GM11168 (cell line): ENCODE results near the gene LRRC1.

ENCODE experiments used
- in situ Hi-C: fragments of 300-500 bp; cut with MboI; formaldehyde crosslinking; loops from one replicate; pipeline ENCODE4 v1.12.0; 2022; ENCODE audit warnings: low sequenced_read_pairs; ENCODE audit not compliant: unreplicated experiment

Gene LRRC1

DNA sequence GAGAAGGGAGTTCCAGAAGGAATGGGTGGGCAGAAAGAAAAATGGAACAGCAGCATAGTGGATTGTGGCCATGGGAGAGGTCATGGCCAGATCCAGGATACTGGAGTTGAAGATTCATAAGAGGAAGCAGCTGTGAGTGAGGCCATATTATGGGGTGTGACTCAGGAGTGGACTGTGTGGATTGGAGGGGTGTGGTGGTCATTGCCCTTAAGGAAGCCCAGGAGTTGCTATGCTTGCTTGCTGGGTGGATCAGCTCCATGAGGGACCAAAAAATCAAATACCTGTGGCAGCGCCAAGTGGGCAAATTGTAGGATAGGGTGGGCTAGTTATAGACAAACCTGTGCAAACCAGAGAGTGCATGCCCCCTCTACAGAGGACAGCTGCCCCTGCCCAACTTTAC, 18.3 kb downstream of the LRRC1 start:
- in situ Hi-C loops: no loop called here

- in situ Hi-C loops: no loop called here
These were observed 19.0 kb downstream of the LRRC1 start for GRCh38 chr6:53813801-53814200.

DNA sequence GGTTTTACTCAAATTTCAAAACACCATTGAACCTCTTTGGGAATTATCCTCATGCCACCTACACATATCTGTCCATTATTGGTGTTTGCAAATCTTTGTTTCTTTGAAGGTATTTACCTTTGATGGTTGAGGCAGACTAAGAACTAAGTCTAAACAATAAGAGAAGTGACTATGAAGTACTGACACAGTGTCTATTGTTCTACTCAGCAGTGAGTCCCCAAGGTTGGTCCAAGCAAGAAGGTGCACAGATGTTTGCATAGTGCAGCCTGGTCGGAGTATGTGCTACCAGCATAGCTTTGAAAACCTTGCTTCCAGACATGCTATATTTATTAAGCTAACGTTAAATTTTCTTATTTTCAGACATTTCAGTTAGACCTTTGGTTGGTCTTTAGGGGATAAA, 19.5 kb downstream of the LRRC1 start:
- in situ Hi-C loops: no loop called here

DNA sequence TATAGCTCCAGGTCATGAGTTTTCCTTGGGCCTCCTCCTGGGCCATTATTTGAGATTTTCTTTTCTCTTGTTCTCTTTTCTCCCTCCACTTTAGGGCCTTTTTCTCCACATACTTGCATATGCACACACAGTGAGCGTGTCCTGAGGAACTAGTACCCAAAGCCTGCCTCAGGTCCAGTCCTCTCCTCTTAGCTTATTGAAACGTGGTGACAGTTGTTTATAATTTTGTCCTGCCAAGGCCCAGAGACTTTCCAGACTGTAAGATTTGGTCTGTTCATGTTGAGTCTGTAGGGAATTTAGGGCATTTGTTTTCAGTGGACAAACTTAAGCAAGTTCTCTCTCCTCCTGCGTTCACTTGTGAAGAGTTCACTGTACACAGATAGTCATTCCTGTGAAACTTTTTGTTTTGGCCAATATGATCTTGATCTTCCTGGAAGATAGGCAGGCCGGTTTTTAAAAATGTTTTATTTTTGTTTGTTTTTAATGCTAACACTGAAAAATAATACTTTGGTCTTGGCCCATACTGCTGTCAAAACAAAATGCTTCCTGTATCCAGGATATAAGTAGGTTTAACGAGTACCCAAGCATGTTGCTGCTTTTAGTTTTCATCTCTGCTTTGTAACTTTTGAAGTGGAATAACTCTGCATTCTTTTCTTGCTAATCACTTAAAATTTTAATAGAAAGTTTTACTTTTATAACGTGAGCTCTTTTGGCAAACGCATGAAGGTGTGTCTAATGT, 20.7 kb downstream of the LRRC1 start:
- in situ Hi-C loops: no loop called here

GRCh38 chr6:53818858-53819609, 24.2 kb downstream of the LRRC1 start:
- in situ Hi-C loops: no loop called here

GRCh38 chr6:53822401-53823125, 27.8 kb downstream of the LRRC1 start:
- in situ Hi-C loops: no loop called here

DNA sequence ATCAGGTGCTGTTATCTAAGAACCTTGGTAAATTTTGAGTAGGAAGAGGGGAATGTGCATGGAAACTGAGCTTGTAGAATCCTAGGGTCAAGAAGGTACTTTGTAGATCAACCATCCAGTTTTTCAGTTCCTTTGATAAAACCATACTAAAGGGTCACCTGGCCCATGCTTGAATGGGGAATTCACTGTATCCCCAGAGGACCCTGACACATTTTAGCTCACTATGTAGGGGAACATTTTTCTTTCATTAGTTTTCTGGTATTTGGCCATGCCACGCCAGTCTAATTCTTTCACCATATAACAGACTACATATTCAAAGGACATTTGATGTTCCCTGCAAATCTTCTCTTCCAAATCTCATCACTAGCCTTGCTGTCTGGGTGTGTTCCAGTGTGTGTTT, 29.9 kb downstream of the LRRC1 start:
- in situ Hi-C loops: no loop called here

GRCh38 chr6:53825532-53826321, 30.9 kb downstream of the LRRC1 start:
- in situ Hi-C loops: no loop called here

GRCh38 chr6:53827531-53827930, 32.7 kb downstream of the LRRC1 start:
- in situ Hi-C loops: no loop called here

DNA sequence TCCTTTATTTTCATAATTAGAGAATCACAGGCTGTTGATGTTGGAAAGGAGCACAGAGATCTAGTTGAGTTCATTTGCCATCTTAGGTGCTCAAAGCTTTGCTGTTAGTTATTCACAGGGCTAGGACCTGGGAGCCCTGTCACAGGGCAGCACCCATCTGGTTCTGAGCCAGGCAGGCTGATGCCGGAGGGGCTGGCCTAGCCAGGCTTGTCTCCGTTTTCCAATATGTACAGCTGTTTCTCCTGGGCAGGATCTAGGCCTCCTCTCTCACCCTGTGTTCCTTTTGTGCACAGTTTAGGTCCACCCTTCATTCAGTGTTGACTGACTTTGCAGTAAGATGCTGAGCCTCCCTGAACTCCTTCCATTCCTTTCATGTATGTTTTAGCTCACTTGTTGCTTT, 33.4 kb downstream of the LRRC1 start:
- in situ Hi-C loops: no loop called here

- in situ Hi-C loops: no loop called here
These were observed 34.3 kb downstream of the LRRC1 start for GRCh38 chr6:53828966-53829697.

DNA sequence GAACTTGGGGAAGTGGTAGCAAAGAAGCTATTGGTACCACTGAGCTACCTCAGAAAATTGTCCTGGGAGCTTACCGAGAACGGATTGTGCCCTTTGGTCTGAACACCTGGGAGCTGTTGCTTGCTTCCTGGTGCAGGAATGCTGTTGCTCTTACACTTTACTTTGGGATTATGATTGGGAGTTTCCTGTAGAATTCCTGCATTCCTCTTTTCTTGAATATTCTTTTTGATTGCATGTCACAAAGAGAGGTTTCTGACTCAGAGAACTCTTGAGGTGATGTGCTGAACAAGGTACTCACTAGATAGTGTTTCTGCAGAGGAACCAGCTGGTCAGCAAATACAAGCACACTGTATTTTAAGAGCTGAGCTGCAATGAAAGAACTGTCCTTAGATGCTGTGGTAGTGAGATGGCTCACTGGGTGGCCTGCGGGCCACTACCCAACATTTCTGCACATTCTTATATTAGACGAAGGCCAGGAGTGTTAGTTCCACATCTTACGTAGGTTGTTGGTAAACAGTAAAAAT, 35.0 kb downstream of the LRRC1 start:
- in situ Hi-C loops: no loop called here

GRCh38 chr6:53830366-53830765, 35.6 kb downstream of the LRRC1 start:
- in situ Hi-C loops: no loop called here

GRCh38 chr6:53831081-53831869, 36.5 kb downstream of the LRRC1 start:
- in situ Hi-C loops: no loop called here

GRCh38 chr6:53831936-53832660, 37.3 kb downstream of the LRRC1 start:
- in situ Hi-C loops: no loop called here

GRCh38 chr6:53833155-53833554, 38.4 kb downstream of the LRRC1 start:
- in situ Hi-C loops: no loop called here

GRCh38 chr6:53834132-53834531, 39.3 kb downstream of the LRRC1 start:
- in situ Hi-C loops: no loop called here
